ENCODE results near the gene SRSF7. TPM values are rescaled to one million over a fixed set of nuclear protein-coding genes. Genes with fewer than 3 reads are reported as not detected.

SRSF7 gene
- total and polyA plus RNA-seq, 8 donors, result 83.3 to 290 (median 228) TPM

DNA sequence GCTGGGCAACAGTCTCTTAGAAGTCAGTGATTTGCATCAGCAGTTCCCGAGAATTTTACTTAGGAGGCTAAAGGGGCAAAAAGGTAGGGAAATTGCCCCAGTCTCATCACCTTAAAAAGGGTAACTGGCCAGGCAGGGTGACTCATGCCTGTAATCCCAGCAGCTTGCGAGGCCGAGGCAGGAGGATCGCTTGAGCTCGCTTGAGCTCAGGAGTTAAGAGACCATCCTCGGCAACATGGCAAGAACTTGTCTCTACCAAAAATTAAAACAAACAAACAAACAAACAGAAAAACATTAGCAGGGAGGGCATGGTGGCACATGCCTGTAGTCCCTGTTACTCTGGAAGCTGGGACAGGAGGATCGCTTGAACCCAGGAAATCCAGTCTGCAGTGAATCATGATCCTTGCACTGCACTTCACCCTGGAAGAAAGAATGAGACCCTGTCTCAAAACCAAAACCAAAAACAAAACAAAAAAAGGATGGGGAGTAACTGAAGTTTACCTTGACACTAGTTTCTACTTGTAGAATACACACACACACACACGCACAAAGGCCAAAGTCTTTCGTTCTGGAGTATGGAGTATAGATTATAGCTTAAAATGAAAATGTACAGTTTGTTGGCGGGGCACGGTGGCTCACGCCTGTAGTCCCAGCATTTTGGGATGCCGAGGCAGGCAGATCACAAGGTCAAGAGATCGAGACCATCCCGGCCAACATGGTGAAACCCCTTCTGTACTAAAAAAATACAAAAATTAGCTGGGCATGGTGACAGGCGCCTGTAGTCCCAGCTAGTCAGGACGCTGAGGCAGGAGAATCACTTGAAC lies 24.1 kb upstream of the SRSF7 start:
- DNase-seq, result no peak
- no peak for ATAC-seq
- peaks cover 0 to 5% of the 10 kb centered on the region in 2 donors for H3K36me3 ChIP-seq

DNA sequence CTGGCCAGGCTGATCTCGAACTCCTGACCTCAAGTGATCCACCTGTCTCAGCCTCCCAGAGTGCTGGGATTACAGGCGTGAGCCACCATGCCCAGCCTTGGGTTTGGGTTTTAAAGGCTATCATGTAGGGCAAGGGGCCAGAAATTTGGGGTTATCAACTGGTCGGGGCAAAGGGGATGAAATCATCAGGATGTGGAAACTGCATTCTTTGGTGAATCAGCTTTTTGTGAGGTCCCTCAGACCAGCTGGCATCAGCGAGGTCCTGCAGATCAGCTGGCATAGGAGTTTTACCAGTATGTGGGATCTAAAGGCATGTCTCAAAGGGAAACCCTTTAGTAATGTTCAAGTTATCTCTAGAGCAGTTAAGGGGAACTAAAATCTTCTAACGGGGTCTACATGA lies 20.5 kb upstream of the SRSF7 start:
- ATAC-seq (no peak), DNase-seq (no peak)
- TF ChIP-seq, protein P1, sequence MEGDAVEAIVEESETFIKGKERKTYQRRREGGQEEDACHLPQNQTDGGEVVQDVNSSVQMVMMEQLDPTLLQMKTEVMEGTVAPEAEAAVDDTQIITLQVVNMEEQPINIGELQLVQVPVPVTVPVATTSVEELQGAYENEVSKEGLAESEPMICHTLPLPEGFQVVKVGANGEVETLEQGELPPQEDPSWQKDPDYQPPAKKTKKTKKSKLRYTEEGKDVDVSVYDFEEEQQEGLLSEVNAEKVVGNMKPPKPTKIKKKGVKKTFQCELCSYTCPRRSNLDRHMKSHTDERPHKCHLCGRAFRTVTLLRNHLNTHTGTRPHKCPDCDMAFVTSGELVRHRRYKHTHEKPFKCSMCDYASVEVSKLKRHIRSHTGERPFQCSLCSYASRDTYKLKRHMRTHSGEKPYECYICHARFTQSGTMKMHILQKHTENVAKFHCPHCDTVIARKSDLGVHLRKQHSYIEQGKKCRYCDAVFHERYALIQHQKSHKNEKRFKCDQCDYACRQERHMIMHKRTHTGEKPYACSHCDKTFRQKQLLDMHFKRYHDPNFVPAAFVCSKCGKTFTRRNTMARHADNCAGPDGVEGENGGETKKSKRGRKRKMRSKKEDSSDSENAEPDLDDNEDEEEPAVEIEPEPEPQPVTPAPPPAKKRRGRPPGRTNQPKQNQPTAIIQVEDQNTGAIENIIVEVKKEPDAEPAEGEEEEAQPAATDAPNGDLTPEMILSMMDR (IDR thresholded peaks at IDR 0.05), result no peak
- Histone ChIP-seq H3K4me1 (no peaks in the 10 kb centered on the region), H3K4me3 (no peak overlapping the region), H3K36me3 (no peaks in the 10 kb centered on the region), H3K9me3 (no peaks in the 10 kb centered on the region), H3K27me3 (peaks cover 0 to 1% of the 10 kb centered on the region in 2 donors), H3K27ac (no peak overlapping the region)
- intact Hi-C loops (cut with DNase I), result no loop called here

More for the DNA sequence above, 24.1 kb upstream of the SRSF7 start:
- Histone ChIP-seq H3K4me3 (no peak overlapping the region), H3K4me1 (peaks cover 7 to 10% of the 10 kb centered on the region in 2 donors), H3K9me3 (no peaks in the 10 kb centered on the region), H3K27me3 (peaks cover 0 to 5% of the 10 kb centered on the region in 2 donors), H3K27ac (no peak overlapping the region)
- TF ChIP-seq, protein P1 (IDR thresholded peaks at IDR 0.05), result no peak
- intact Hi-C loops (cut with DNase I), result no loop called here

DNA sequence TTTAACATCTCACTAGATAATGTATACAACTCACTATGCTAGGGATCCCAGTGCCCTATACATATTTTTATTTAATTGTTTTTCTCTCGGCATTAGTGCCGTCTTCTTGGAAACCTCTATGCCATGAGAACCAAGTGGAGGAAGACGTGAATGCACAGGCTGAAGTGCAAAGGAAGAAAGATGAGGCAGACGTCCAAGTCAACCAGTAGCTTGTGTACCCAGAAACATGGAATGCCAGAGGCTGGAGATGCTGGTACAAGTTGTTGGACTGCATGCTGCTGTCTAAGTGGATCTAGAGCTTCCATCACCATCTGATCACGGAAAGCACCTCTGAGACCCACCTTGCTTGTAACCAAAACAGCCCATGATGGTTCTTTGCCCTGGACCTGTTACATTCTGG lies 14.4 kb upstream of the SRSF7 start:
- no peak for ATAC-seq

DNA sequence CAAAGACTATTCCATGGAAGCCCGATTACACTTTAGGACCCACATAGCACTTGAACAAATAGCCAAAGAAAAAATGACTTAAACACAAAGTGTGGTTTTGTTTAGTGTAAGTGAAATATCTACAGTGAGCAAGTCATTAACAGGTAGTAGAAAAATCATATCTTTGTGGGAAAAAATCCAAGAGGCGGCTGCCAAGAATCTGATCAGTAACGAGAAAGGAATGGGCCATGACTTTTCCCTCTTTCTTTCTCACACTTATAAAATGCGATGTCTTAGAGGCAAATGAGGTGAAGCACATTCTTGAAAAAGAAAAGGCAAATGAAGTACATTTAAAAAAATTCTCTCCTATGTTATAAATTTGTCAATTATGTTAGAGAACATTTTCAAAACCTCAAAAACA lies 14.0 kb upstream of the SRSF7 start:
- intact Hi-C loops (cut with DNase I), result no loop called here
- no peak for DNase-seq
- H3K4me3 ChIP-seq, result no peak overlapping the region
- no peak overlapping the region for H3K27ac ChIP-seq
- no peaks in the 10 kb centered on the region for H3K9me3 ChIP-seq
- no peaks in the 10 kb centered on the region for H3K4me1 ChIP-seq
- H3K36me3 ChIP-seq, result no peaks in the 10 kb centered on the region
- H3K27me3 ChIP-seq, result no peaks in the 10 kb centered on the region
- TF ChIP-seq, protein P1 (IDR thresholded peaks at IDR 0.05), result no peak
- no peak for ATAC-seq

More for the DNA sequence above, 14.4 kb upstream of the SRSF7 start:
- TF ChIP-seq, protein P1 (IDR thresholded peaks at IDR 0.05), result no peak
- Histone ChIP-seq H3K27me3 (no peaks in the 10 kb centered on the region), H3K4me3 (no peak overlapping the region), H3K36me3 (no peaks in the 10 kb centered on the region), H3K4me1 (no peaks in the 10 kb centered on the region), H3K9me3 (no peaks in the 10 kb centered on the region), H3K27ac (no peak overlapping the region)
- DNase-seq, result no peak
- intact Hi-C loops (cut with DNase I), result no loop called here

DNA sequence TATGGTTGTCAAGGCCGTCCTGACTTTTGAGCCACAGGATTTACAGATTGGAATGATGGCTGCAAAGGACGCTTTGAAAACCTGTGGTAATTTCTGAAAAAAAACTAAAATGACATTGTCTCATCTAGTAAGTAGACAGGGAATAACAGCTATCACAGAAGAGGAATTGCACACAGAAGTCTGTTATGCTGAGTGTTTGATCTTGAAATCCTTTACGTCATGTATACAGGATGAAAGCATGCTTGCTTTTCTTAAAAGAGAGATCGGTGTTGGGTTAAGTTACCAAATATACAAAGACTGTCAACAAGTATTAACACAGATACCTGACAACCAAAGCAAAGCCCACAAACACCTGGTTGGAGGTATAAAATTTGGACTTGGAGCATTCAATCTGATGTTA lies 12.6 kb upstream of the SRSF7 start:
- no peaks in the 10 kb centered on the region for H3K4me1 ChIP-seq
- DNase-seq (no peak), ATAC-seq (no peak)
- no peak overlapping the region for H3K4me3 ChIP-seq
- intact Hi-C loops (cut with DNase I), result no loop called here
- no peaks in the 10 kb centered on the region for H3K36me3 ChIP-seq
- H3K9me3 ChIP-seq, result no peaks in the 10 kb centered on the region
- H3K27me3 ChIP-seq, result no peaks in the 10 kb centered on the region
- TF ChIP-seq, protein P1 (IDR thresholded peaks at IDR 0.05), result no peak
- no peak overlapping the region for H3K27ac ChIP-seq

Measured in left lung (tissue), 10 donors.